ENCODE measurements around the gene MRTFB. TPM values are rescaled to one million over a fixed set of nuclear protein-coding genes. Genes with fewer than 3 reads are reported as not detected.

Gene MRTFB
- total RNA-seq, 1 donor from 2014 or later, result 77.5 TPM

DNA sequence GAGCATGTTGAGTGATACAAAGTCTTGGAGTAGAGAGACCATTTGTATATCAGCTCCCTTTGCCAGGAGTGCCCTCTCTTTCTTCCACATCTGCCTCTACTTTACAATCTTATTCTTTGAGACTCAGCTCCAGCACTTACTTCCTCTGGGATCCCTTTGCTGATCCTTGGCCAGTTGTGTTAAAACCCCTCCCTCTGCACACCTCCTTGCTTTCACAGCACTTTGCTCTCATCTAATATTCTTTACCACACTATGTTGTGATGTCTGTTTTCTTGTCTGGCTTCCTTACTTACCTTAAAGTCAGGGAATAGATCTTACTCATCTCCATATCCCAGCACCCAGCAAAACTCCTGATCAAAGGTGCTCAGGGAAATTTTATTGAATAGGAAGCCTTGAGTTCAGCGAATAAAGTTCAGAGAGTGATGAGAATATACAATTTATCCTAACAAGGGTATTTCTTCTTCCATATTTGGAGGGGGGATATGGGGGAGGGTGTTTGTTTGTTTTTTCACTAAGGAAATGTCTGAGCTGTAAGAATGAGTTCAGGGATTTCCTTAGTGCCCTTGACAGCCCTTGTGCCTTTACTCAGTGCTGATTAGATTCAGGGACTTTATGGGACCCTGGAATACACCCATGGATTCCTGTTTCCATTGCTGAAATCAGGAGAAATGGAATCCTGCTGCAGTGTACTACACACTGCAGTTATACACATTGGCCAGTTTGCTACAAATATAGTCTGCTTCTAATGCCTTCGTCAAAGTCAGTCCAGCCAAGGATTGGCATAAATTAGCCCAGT lies 32.0 kb downstream of the MRTFB start:
- TF ChIP-seq, protein P1, sequence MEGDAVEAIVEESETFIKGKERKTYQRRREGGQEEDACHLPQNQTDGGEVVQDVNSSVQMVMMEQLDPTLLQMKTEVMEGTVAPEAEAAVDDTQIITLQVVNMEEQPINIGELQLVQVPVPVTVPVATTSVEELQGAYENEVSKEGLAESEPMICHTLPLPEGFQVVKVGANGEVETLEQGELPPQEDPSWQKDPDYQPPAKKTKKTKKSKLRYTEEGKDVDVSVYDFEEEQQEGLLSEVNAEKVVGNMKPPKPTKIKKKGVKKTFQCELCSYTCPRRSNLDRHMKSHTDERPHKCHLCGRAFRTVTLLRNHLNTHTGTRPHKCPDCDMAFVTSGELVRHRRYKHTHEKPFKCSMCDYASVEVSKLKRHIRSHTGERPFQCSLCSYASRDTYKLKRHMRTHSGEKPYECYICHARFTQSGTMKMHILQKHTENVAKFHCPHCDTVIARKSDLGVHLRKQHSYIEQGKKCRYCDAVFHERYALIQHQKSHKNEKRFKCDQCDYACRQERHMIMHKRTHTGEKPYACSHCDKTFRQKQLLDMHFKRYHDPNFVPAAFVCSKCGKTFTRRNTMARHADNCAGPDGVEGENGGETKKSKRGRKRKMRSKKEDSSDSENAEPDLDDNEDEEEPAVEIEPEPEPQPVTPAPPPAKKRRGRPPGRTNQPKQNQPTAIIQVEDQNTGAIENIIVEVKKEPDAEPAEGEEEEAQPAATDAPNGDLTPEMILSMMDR (IDR thresholded peaks at IDR 0.05; ENCODE audit: unreplicated experiment), result no peak
- no peak for DNase-seq (ENCODE audit: low spot score in 2 of 2, unreplicated experiment in 2 of 2)
- Mint-ChIP-seq H3K36me3 (peaks cover 16% of the 10 kb centered on the region), H3K4me3 (no peak overlapping the region), H3K27ac (peak overlapping the region; percentile 70), H3K9me3 (peaks cover 13% of the 10 kb centered on the region), H3K27me3 (ENCODE audit: low read depth) (no peaks in the 10 kb centered on the region), H3K4me1 (peaks cover 49% of the 10 kb centered on the region)

DNA sequence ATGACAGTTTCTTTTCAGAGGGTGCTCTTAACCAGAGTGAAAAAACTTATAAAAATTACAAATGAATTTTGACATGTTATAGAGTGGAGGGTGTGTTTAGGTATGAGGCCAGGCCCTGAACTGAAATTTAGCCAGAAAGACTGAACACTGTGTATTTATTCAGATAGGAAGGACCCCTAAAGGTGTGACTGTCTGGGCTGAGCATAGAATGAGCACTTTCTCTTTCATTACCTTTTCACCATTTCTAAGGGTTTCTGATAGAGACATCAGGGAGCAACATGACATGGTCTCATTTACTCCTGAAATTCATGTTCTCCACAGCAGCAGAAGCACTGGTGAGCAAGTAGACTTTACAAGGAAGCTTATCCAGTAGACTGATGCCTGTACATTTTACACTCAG lies 32.9 kb downstream of the MRTFB start:
- H3K27ac Mint-ChIP-seq, result peak overlapping the region; percentile 70
- peaks cover 40% of the 10 kb centered on the region for H3K4me1 Mint-ChIP-seq
- H3K4me3 Mint-ChIP-seq, result no peak overlapping the region
- DNase-seq (ENCODE audit: low spot score in 2 of 2, unreplicated experiment in 2 of 2), result no peak
- peaks cover 13% of the 10 kb centered on the region for H3K9me3 Mint-ChIP-seq
- TF ChIP-seq, protein P1 (IDR thresholded peaks at IDR 0.05; ENCODE audit: unreplicated experiment), result no peak
- peaks cover 14% of the 10 kb centered on the region for H3K36me3 Mint-ChIP-seq
- H3K27me3 Mint-ChIP-seq (ENCODE audit: low read depth), result no peaks in the 10 kb centered on the region

DNA sequence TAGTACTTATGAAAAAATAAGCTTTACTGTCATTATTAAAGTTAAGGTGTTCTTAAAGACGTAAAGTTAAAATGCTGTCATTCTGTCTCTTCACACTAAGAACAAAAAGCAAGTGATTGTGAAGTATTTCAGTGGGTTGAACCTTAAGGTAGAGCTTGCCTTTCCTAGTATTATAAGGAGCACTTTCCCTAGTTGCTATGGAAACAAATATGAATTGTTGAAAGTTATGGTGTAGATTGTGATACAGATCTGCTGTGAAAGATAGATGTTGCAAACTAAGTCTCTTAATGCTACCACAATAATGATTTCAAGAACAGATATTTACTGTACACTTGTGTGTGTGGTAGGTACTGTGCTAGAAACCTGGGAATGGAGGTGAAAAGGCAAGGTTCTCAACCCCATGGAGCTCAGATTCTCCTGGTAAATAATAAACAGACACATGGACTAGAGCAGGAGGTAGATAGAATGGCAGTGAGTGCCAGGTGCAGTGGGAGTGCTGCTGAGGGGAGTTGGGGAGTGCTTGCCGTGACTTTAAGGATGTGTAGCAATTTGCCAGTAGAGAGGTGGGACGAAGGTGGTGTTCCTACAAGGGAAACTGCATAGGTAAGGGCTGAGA lies 34.7 kb downstream of the MRTFB start:
- Mint-ChIP-seq H3K36me3 (peaks cover 7% of the 10 kb centered on the region), H3K4me3 (no peak overlapping the region), H3K9me3 (peaks cover 2% of the 10 kb centered on the region), H3K27ac (no peak overlapping the region), H3K27me3 (ENCODE audit: low read depth) (no peaks in the 10 kb centered on the region), H3K4me1 (peaks cover 52% of the 10 kb centered on the region)
- TF ChIP-seq, protein P1 (IDR thresholded peaks at IDR 0.05; ENCODE audit: unreplicated experiment), result no peak
- DNase-seq (ENCODE audit: low spot score in 2 of 2, unreplicated experiment in 2 of 2), result no peak

DNA sequence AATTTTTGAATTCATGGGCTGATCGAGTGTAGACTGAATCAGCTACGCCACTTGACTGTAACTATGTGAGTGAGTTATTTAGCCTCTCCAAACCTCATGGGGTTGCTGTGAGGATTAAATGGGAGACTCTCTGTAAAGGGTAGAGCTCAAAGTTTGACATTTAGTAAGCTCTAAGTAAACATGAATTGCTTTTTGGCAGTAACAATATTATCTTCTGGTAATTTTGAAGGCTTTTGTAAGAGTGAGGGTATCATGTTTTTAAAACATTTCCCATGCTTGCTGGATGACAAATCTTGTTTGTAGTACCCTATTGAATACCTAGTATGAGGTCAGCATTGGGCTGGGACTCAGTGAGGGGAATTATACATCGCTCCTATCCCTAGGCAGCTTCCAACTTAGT lies 35.3 kb downstream of the MRTFB start:
- H3K27ac Mint-ChIP-seq, result no peak overlapping the region
- H3K4me3 Mint-ChIP-seq, result no peak overlapping the region
- DNase-seq (ENCODE audit: low spot score in 2 of 2, unreplicated experiment in 2 of 2), result no peak
- peaks cover 55% of the 10 kb centered on the region for H3K4me1 Mint-ChIP-seq
- H3K36me3 Mint-ChIP-seq, result peaks cover 5% of the 10 kb centered on the region
- no peaks in the 10 kb centered on the region for H3K9me3 Mint-ChIP-seq
- H3K27me3 Mint-ChIP-seq (ENCODE audit: low read depth), result no peaks in the 10 kb centered on the region
- TF ChIP-seq, protein P1 (IDR thresholded peaks at IDR 0.05; ENCODE audit: unreplicated experiment), result no peak

DNA sequence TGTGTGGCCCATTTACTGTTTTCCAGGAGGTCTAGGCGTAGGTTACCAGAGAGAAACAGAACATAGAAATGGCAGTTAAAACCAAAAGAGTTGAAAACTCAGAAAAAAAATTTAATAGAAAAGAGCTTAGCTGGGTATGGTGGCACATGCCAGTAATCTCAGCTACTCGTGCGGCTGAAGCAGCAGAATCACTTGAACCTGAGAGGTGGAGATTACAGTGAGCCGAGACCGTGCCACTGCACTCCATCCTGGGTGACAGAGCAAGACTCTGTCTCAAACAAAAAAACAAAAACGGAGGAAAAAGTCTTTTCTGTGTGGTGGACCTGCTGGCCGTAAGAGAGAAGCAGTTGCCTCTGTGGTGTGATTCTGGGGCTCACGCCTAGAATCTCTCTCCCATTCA lies 35.8 kb downstream of the MRTFB start:
- Mint-ChIP-seq H3K4me3 (no peak overlapping the region), H3K36me3 (peaks cover 5% of the 10 kb centered on the region), H3K4me1 (peaks cover 56% of the 10 kb centered on the region), H3K9me3 (no peaks in the 10 kb centered on the region), H3K27ac (no peak overlapping the region), H3K27me3 (ENCODE audit: low read depth) (no peaks in the 10 kb centered on the region)
- TF ChIP-seq, protein P1 (IDR thresholded peaks at IDR 0.05; ENCODE audit: unreplicated experiment), result no peak
- no peak for DNase-seq (ENCODE audit: low spot score in 2 of 2, unreplicated experiment in 2 of 2)
